Measurements from ENCODE around the gene ALDH1A2. TPM values are rescaled to one million over a fixed set of nuclear protein-coding genes. Genes with fewer than 3 reads are reported as not detected.
A peak's percentile ranks its signal among the peaks of the same experiment; 100 is the strongest.

ALDH1A2 gene
- total RNA-seq, 1 donor, result 2.1 TPM

- TF ChIP-seq CTCF (IDR thresholded peaks at IDR 0.05; ENCODE audit: insufficient read depth, low read length), result no peak
- no peak for DNase-seq (ENCODE audit: low read depth)
- H3K4me3 ChIP-seq (ENCODE audit: low read depth, low read length), result no peak overlapping the region
Measured at GRCh38 chr15:57973534-57973933, 92.0 kb downstream of the ALDH1A2 start.

DNA sequence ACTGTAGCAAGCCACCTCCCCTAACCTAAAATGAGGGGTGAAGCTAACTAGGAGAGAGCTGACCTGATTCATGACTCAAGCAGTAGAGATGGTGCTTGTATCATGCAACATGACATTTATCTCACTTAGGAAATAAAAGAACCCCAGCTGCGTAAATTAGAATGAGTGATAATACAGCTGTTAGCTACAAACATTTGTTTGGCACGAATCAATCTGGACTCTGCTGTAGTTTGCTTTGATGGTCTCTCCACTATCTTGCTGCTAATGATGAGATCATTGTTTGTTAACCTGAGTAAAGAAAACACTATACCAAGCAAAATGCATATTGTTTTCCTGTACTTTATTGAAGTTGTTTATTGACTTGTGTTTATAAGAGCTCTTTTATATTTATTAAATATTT is 92.6 kb downstream of the ALDH1A2 start:
- no peak overlapping the region for H3K4me3 ChIP-seq (ENCODE audit: low read depth, low read length)
- DNase-seq (ENCODE audit: low read depth), result no peak
- no peak for TF ChIP-seq CTCF (IDR thresholded peaks at IDR 0.05; ENCODE audit: insufficient read depth, low read length)

GRCh38 chr15:57969996-57970395 is 95.5 kb downstream of the ALDH1A2 start:
- TF ChIP-seq CTCF (IDR thresholded peaks at IDR 0.05; ENCODE audit: insufficient read depth, low read length), result no peak
- no peak overlapping the region for H3K4me3 ChIP-seq (ENCODE audit: low read depth, low read length)
- DNase-seq (ENCODE audit: low read depth), result no peak

- H3K4me3 ChIP-seq (ENCODE audit: low read depth, low read length), result no peak overlapping the region
- TF ChIP-seq CTCF (IDR thresholded peaks at IDR 0.05; ENCODE audit: insufficient read depth, low read length), result peak; percentile 5
- DNase-seq (ENCODE audit: low read depth), result peak; percentile 4
Measured at GRCh38 chr15:57969355-57969754, 96.2 kb downstream of the ALDH1A2 start.

GRCh38 chr15:57962887-57963286 is 102.6 kb downstream of the ALDH1A2 start:
- H3K4me3 ChIP-seq (ENCODE audit: low read depth, low read length), result no peak overlapping the region
- no peak for TF ChIP-seq CTCF (IDR thresholded peaks at IDR 0.05; ENCODE audit: insufficient read depth, low read length)
- no peak for DNase-seq (ENCODE audit: low read depth)

GRCh38 chr15:57961919-57962318 is 103.6 kb downstream of the ALDH1A2 start:
- no peak overlapping the region for H3K4me3 ChIP-seq (ENCODE audit: low read depth, low read length)
- TF ChIP-seq CTCF (IDR thresholded peaks at IDR 0.05; ENCODE audit: insufficient read depth, low read length), result no peak
- DNase-seq (ENCODE audit: low read depth), result no peak

GRCh38 chr15:57957113-57957512 is 108.4 kb downstream of the ALDH1A2 start:
- no peak for DNase-seq (ENCODE audit: low read depth)
- H3K4me3 ChIP-seq (ENCODE audit: low read depth, low read length), result no peak overlapping the region
- no peak for TF ChIP-seq CTCF (IDR thresholded peaks at IDR 0.05; ENCODE audit: insufficient read depth, low read length)

All from fibroblast of the aortic adventitia (primary cell).